Measurements from ENCODE around the gene IL17C. TPM values are rescaled to one million over a fixed set of nuclear protein-coding genes. Genes with fewer than 3 reads are reported as not detected.
A peak's percentile ranks its signal among the peaks of the same experiment; 100 is the strongest.

Gene IL17C
- total and polyA plus RNA-seq, 12 donors, result not detected

- Histone ChIP-seq H3K9me3 (replicated peaks in 1 of 3) (no peaks in the 10 kb centered on the region), H3K4me3 (no peak overlapping the region), H3K36me3 (replicated peaks in 1 of 2) (no peaks in the 10 kb centered on the region), H3K4me1 (replicated peaks in 1 of 2) (no peaks in the 10 kb centered on the region), H3K27ac (no peak overlapping the region), H3K27me3 (no peaks in the 10 kb centered on the region)
- intact Hi-C loops (cut with DNase I), result no loop called here
- no peak for DNase-seq
- 77 to 94% (median 90%) methylated on average over 12 to 23 of the region's 23 CpGs for WGBS, 4 donors
- TF ChIP-seq POLR2A (IDR thresholded peaks at IDR 0.05), result no peak
- no peak for TF ChIP-seq CTCF (IDR thresholded peaks at IDR 0.05)
Observed at GRCh38 chr16:88671806-88672205, 33.4 kb downstream of the IL17C start.

GRCh38 chr16:88672776-88673175, 34.4 kb downstream of the IL17C start:
- WGBS, 4 donors, result 60 to 81% (median 77%) methylated on average over 7 to 11 of the region's 11 CpGs
- no peaks in the 10 kb centered on the region for H3K36me3 ChIP-seq (replicated peaks in 1 of 2)
- intact Hi-C loops (cut with DNase I), result no loop called here

GRCh38 chr16:88673716-88674379, 35.5 kb downstream of the IL17C start:
- DNase-seq, result no peak
- H3K36me3 ChIP-seq (replicated peaks in 1 of 2), result no peaks in the 10 kb centered on the region
- peaks cover 11% of the 10 kb centered on the region for H3K27me3 ChIP-seq
- no peak overlapping the region for H3K27ac ChIP-seq
- H3K4me1 ChIP-seq (replicated peaks in 1 of 2), result no peaks in the 10 kb centered on the region
- H3K4me3 ChIP-seq, result no peak overlapping the region
- WGBS, 4 donors, result 86 to 94% (median 92%) methylated on average over 17 to 19 of the region's 19 CpGs
- intact Hi-C loops (cut with DNase I), result no loop called here
- no peaks in the 10 kb centered on the region for H3K9me3 ChIP-seq (replicated peaks in 1 of 3)
- TF ChIP-seq POLR2A (IDR thresholded peaks at IDR 0.05) (no peak), CTCF (IDR thresholded peaks at IDR 0.05) (no peak)

More at GRCh38 chr16:88672776-88673175, 34.4 kb downstream of the IL17C start:
- H3K4me3 ChIP-seq, result no peak overlapping the region
- no peaks in the 10 kb centered on the region for H3K4me1 ChIP-seq (replicated peaks in 1 of 2)
- no peak for TF ChIP-seq POLR2A (IDR thresholded peaks at IDR 0.05)
- peak in 1 of 6 experiments; percentile 5 for TF ChIP-seq CTCF (IDR thresholded peaks at IDR 0.05)
- H3K9me3 ChIP-seq (replicated peaks in 1 of 3), result no peaks in the 10 kb centered on the region
- H3K27me3 ChIP-seq, result peaks cover 5% of the 10 kb centered on the region
- no peak overlapping the region for H3K27ac ChIP-seq
- DNase-seq, result no peak

GRCh38 chr16:88676502-88677242, 38.3 kb downstream of the IL17C start:
- DNase-seq, result no peak

More at GRCh38 chr16:88676502-88677242, 38.3 kb downstream of the IL17C start:
- Histone ChIP-seq H3K4me1 (replicated peaks in 1 of 2) (peaks cover 0 to 4% of the 10 kb centered on the region in 2 donors), H3K27ac (no peak overlapping the region), H3K36me3 (replicated peaks in 1 of 2) (no peaks in the 10 kb centered on the region), H3K9me3 (replicated peaks in 1 of 3) (no peaks in the 10 kb centered on the region), H3K27me3 (peaks cover 11% of the 10 kb centered on the region), H3K4me3 (no peak overlapping the region)
- intact Hi-C loops (cut with DNase I), result no loop called here
- WGBS, 4 donors, result 74 to 86% (median 82%) methylated on average over 15 to 22 of the region's 22 CpGs
- TF ChIP-seq POLR2A (IDR thresholded peaks at IDR 0.05), result no peak
- TF ChIP-seq CTCF (IDR thresholded peaks at IDR 0.05), result no peak
